ENCODE results near the gene HOXB4. TPM values are rescaled to one million over a fixed set of nuclear protein-coding genes. Genes with fewer than 3 reads are reported as not detected.

Gene HOXB4
- total and polyA plus RNA-seq, 10 of the 15 experiments (the other 5 are each of a cell fraction or from before 2014, with no cell fraction given), result 0.35 to 5.8 (median 3.0) TPM

- TF ChIP-seq POLR2AphosphoS2 (IDR thresholded peaks at IDR 0.05; ENCODE audit: low read depth, low read length), result 0 out of 2 replicates have a peak, but pooled peaks have one; percentile 31
- no peak for TF ChIP-seq TCF12 (IDR thresholded peaks at IDR 0.05; ENCODE audit: low read depth, low read length)
- TF ChIP-seq RUNX3 (IDR thresholded peaks at IDR 0.05; ENCODE audit: low read length), result peak; percentile 12; the same call in 1 of the 2 replicates
- TF ChIP-seq, protein P1, sequence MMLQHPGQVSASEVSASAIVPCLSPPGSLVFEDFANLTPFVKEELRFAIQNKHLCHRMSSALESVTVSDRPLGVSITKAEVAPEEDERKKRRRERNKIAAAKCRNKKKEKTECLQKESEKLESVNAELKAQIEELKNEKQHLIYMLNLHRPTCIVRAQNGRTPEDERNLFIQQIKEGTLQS (IDR thresholded peaks at IDR 0.05; ENCODE audit: borderline replicate concordance, extremely low read depth, low read depth, low read length), result peak; percentile 63; the same call in 1 of the 2 replicates
- TF ChIP-seq CBFB (IDR thresholded peaks at IDR 0.05; ENCODE audit: low read depth), result no peak
- TF ChIP-seq, protein P2, sequence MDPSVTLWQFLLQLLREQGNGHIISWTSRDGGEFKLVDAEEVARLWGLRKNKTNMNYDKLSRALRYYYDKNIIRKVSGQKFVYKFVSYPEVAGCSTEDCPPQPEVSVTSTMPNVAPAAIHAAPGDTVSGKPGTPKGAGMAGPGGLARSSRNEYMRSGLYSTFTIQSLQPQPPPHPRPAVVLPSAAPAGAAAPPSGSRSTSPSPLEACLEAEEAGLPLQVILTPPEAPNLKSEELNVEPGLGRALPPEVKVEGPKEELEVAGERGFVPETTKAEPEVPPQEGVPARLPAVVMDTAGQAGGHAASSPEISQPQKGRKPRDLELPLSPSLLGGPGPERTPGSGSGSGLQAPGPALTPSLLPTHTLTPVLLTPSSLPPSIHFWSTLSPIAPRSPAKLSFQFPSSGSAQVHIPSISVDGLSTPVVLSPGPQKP (IDR thresholded peaks at IDR 0.05; ENCODE audit: low read depth, low read length), result no peak
- TF ChIP-seq USF2 (IDR thresholded peaks at IDR 0.05; ENCODE audit: borderline replicate concordance, low read depth, low read length), result peak; percentile 84
- TF ChIP-seq STAT3 (IDR thresholded peaks at IDR 0.05; ENCODE audit: low read depth, low read length), result no peak
- no peak for TF ChIP-seq BCL3 (IDR thresholded peaks at IDR 0.05; ENCODE audit: borderline replicate concordance, insufficient read depth, low read depth, low read length, poor library complexity, severe bottlenecking)
- no peak for TF ChIP-seq EZH2 (IDR thresholded peaks at IDR 0.05; ENCODE audit: borderline replicate concordance, control insufficient read depth, low read depth, low read length)
- TF ChIP-seq PRDM15 (CRISPR knock-in tag; IDR thresholded peaks at IDR 0.05), result no peak
- TF ChIP-seq, protein P3, sequence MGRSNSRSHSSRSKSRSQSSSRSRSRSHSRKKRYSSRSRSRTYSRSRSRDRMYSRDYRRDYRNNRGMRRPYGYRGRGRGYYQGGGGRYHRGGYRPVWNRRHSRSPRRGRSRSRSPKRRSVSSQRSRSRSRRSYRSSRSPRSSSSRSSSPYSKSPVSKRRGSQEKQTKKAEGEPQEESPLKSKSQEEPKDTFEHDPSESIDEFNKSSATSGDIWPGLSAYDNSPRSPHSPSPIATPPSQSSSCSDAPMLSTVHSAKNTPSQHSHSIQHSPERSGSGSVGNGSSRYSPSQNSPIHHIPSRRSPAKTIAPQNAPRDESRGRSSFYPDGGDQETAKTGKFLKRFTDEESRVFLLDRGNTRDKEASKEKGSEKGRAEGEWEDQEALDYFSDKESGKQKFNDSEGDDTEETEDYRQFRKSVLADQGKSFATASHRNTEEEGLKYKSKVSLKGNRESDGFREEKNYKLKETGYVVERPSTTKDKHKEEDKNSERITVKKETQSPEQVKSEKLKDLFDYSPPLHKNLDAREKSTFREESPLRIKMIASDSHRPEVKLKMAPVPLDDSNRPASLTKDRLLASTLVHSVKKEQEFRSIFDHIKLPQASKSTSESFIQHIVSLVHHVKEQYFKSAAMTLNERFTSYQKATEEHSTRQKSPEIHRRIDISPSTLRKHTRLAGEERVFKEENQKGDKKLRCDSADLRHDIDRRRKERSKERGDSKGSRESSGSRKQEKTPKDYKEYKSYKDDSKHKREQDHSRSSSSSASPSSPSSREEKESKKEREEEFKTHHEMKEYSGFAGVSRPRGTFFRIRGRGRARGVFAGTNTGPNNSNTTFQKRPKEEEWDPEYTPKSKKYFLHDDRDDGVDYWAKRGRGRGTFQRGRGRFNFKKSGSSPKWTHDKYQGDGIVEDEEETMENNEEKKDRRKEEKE (IDR thresholded peaks at IDR 0.05), result no peak
- peak; percentile 77 for TF ChIP-seq NFYB (IDR thresholded peaks at IDR 0.05; ENCODE audit: insufficient read depth, low read depth, low read length)
- TF ChIP-seq ZNF384 (IDR thresholded peaks at IDR 0.05; ENCODE audit: borderline replicate concordance, low read depth, low read length), result no peak
These were observed at the start of gene HOXB4 (continued) for GRCh38 chr17:48577946-48578615.

Data from GM12878 (cell line).